Measurements from ENCODE around the gene ZNF124.

- no peak for TF ChIP-seq CTCF (IDR thresholded peaks at IDR 0.05; ENCODE audit: low read depth, low read length, missing input control)
- no peak for TF ChIP-seq GABPA (IDR thresholded peaks at IDR 0.05 in 1 of 2, conservative IDR thresholded peaks at IDR 0.05 in 1 of 2)
- no peak for TF ChIP-seq YY1 (IDR thresholded peaks at IDR 0.05)
- no peak for TF ChIP-seq SP1 (IDR thresholded peaks at IDR 0.05)
Measured at GRCh38 chr1:247177755-247178154, 5.9 kb upstream of the ZNF124 start.

Data from liver (tissue), 3 donors.